GM23338 (cell line): ENCODE results near the gene ANKRD62.
"Not testable (repeated sequence)": the region's sequence is repeated elsewhere in the genome, so short reads cannot be mapped to it uniquely, and the experiment has no call there.

Experiments
- CTCF ChIP-seq, 2 experiments: fragments of 200-600 bp in 1 of 2; sonication (generic) in 1 of 2; conservative IDR thresholded peaks; 2 replicates each; pipeline versions ENCODE4 v1.5.1 to v1.6.1; 2016 to 2017; ENCODE audit warnings: antibody characterized with exemption in 2 of 2, low read depth in 2 of 2, mild to moderate bottlenecking in 2 of 2, moderate library complexity in 1 of 2
- EZH2 ChIP-seq: fragments of 200-600 bp; sonication (generic); IDR thresholded peaks from one replicate; pipeline ENCODE4 v1.8.0; 2017; ENCODE audit warnings: antibody characterized with exemption, mild to moderate bottlenecking, low read depth; ENCODE audit not compliant: unreplicated experiment
- EZH2phosphoT487 ChIP-seq: fragments of 200-600 bp; sonication (generic); IDR thresholded peaks from one replicate; pipeline ENCODE4 v1.8.1; 2018; ENCODE audit warnings: antibody characterized with exemption; ENCODE audit not compliant: unreplicated experiment
- JUNB ChIP-seq: IDR thresholded peaks from one replicate; pipeline ENCODE4 v1.6.1; 2016; ENCODE audit warnings: antibody characterized with exemption; ENCODE audit not compliant: unreplicated experiment
- REST ChIP-seq: IDR thresholded peaks from one replicate; pipeline ENCODE4 v1.6.1; 2018; ENCODE audit warnings: antibody characterized with exemption; ENCODE audit not compliant: unreplicated experiment

DNA sequence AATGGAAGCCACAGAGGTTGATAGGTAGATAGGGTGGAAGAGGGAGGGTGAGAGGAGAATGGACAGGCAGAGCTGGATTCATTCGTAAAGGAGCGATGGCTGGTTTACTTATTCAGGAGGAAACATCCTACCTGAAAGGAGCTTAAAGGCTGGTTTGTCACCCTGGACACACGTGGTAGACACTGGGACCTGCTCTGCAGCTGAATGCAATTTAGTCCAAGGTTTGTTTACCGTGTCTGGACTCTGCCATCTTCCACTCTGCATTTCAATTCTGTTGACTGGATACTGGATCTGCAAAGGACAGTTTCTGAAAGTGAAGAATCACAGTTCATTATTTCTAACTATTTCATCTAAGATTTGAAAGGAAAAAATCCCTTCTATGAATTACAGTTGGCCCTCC is 15.6 kb upstream of the ANKRD62 start:
- not testable (repeated sequence) for TF ChIP-seq EZH2; CTCF (conservative IDR thresholded peaks at IDR 0.05; ENCODE audit: low read depth in 2 of 2); EZH2phosphoT487; REST; JUNB
